HG03095 (cell line): ENCODE measurements around the gene PIP4K2A.
A peak's percentile ranks its signal among the peaks of the same experiment; 100 is the strongest.
"Not testable (repeated sequence)": the region's sequence is repeated elsewhere in the genome, so short reads cannot be mapped to it uniquely, and the experiment has no call there.

Experiments
- ATAC-seq: cut with Tn5 transposase; IDR thresholded peaks from one replicate; pipeline ENCODE4 v1.9.1; 2021; ENCODE audit warnings: moderate library complexity; ENCODE audit not compliant: unreplicated experiment

The PIP4K2A gene

GRCh38 chr10:22719406-22720042 is 5.1 kb upstream of the PIP4K2A start:
- ATAC-seq = no peak

DNA sequence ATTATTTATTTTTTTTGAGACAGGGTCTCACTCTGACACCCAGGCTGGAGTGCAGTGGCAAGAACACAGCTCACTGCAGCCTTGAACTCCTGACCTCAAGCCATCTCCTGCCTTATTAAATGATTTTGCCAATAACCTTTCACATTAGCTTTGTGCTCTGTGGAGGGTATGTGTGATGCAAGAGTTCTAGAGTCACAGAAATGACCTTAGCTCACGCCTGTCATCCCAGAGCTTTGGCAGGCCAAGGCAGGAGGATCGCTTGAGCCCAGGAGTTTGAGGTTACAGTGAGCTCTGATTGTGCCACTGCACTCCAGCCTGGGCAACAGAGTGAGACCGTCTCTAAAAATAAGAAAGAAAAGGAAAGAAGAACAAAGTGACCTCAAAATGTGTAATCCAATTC is 4.3 kb upstream of the PIP4K2A start:
- ATAC-seq = not testable (repeated sequence)

DNA sequence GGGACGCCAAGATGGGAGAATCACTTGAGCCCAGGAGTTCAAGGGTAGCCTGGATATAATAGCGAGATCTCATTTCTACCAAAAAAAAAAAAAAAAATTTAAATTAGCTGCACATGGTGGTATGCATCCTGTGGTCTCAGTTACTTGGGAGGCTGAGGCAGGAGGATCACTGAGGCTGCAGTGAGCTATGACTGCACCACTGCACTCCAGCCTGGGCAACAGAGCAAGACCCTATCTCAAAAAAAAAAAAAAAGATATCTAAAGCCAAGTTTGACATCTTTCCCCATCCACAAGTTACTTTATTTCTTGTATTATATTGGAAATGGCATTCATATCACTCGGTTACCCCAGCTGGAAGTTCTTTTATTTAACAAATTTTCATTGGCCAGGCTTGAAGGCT is 3.4 kb upstream of the PIP4K2A start:
- ATAC-seq = no peak

DNA sequence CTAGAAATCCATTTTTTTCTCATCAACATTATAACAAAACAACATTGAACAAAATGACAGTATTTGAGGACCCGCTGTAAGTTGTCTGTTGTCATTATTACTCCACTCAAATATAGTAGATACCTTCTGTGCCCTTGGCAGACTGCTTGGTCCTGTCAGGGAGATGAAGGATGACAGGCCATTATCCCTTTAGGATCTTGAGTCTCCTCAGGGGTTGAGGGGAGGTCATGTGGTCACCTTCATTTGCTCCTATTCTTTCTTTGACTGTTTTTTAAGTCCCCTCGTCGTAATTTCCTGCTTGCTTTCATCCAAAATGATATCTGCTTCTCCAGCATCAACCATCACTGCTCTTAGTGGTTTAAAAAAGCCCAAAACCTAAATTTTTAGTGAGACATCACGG is 2.6 kb upstream of the PIP4K2A start:
- no peak for ATAC-seq

- no peak for ATAC-seq
Measured at GRCh38 chr10:22715290-22715625, 880 bp upstream of the PIP4K2A start.

GRCh38 chr10:22713853-22714478 is 412 bp downstream of the PIP4K2A start:
- ATAC-seq = peak; percentile 26

DNA sequence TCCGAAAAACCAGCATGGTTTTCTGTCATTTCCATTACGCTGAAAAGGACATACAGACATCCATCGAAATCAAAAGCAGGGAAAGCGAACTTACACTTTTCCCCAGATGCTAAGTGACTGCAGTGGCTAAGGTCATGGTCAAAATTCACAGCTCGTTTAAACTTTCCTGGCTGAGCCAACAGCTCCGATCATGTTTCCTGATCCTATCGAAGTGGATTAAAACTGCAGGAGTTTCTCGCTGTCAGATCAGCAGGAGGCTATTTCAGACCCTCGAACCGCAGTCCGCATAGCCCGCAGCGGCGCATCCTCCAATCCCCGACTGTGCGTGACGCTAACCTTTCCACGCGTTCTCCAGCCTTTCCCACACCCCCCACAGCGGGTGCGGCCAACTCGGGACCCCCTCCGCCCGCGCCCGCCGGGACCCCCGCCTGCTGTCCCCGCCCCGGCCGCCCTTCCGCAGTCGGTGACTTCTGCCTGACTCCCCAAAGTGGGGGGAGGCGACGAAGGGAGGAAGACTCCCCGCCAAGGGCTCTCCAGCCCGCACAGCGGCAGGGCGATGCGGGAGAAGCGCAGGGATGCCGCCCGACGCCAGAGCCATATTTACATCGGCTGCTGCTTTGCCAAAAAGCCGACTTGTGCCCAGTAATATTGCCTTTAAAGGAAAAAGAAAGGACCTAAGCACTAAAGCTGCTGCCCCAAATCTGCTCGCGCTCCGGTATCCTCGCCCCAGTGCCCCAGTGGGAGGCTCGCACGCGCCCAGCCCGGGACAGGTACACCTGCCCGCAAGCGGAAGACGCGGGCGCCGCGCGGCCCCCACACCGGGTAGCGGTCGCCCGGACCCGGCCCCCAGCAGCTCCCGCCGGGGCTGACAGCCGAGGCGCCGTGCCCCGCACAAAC is 1.2 kb downstream of the PIP4K2A start:
- ATAC-seq = no peak

- ATAC-seq = no peak
Measured at GRCh38 chr10:22712211-22712955, 2.0 kb downstream of the PIP4K2A start.

GRCh38 chr10:22711373-22711772 is 3.0 kb downstream of the PIP4K2A start:
- ATAC-seq = no peak

DNA sequence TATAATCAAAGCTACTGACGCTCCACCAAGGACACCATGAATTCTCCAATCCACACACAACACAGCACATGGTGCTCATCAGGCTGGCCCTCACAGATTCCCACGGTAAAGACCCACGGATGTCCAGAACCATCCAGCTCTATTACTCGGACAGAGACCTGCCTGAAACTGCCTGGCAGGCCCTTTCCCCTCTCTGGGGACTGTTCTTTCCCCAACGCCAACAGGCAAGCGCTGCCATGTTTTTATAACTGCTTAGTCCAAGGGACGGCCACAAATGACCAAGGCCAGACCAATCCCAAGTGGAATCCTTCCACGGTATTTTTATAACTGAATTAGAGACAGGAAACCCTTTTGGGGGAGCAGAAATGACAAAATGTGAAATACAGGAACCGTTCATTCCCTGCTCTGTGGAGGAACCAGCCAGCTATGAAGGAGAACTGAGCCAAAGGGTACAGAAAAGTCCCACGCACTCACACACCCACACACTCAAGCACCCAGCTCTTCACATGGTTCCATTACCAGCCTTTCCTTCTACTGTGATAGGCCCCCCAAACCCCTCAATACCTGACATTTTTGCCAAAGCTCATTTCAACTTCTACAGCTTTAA is 4.1 kb downstream of the PIP4K2A start:
- no peak for ATAC-seq

- ATAC-seq = no peak
Measured at GRCh38 chr10:22708772-22709171, 5.6 kb downstream of the PIP4K2A start.

DNA sequence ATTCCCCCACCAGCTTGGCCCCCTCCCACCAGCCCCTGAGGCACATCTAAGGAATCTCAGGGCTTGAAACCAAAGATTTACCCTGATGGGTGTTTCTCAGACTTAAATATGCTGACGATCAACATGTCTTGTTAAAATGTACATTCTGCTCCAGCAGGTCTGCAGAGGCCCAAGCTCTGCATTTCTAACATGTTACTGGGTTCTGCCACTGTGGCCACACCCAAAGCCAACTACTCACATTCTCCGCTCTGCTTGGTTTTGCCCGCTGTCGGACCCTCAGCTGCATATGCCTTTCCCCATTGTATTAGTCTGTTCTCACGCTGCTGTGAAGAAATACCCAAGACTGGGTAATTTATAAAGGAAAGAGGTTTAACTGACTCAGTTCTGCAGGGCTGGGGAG is 8.9 kb downstream of the PIP4K2A start:
- no peak for ATAC-seq

- ATAC-seq = no peak
Measured at GRCh38 chr10:22704942-22705341, 9.4 kb downstream of the PIP4K2A start.

- ATAC-seq = no peak
Measured at GRCh38 chr10:22704471-22704911, 9.9 kb downstream of the PIP4K2A start.

GRCh38 chr10:22702348-22702747 is 12.0 kb downstream of the PIP4K2A start:
- no peak for ATAC-seq

- ATAC-seq = peak; percentile 32
Measured at GRCh38 chr10:22701132-22701826, 13.1 kb downstream of the PIP4K2A start.

- ATAC-seq = peak; percentile 41
Measured at GRCh38 chr10:22700489-22700888, 13.9 kb downstream of the PIP4K2A start.

DNA sequence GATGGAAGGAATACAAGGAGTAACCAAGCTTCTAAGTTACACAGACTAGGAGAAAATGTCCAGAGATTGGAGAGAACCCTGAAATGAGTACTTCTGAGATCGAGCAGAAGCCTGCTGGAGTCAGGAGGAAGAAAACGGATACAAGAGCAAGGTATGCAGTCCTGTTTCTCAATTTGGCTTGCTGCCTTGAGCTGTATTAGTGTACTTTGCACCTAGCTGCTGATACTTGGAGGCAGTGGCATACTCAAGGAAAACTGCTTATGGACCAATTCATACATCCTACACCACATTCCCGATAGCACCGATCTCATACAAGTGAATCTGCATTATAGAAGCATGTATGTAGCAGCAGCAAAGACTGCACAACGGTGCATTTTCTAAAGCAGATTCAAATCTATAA is 14.4 kb downstream of the PIP4K2A start:
- ATAC-seq = no peak

GRCh38 chr10:22698941-22699440 is 15.4 kb downstream of the PIP4K2A start:
- ATAC-seq = no peak

DNA sequence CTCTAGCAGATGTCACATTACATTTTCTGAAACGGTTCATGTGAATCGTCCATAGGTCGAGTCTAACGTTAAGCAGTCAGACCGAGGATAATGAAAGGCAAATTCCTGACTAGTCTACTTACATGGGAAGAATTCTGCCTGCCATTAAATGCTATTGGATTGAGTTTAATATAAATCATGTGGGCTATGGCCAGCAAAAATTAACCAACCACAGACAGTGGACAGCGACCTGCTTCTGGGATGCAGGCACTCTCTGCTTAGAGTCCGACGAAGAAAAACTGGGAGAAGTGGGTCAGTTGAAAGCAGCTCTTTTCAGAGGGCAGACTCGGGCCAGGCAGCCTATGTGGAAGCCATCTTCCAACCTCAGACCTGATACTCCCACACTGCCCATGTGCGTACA is 16.6 kb downstream of the PIP4K2A start:
- ATAC-seq = no peak
